GM10266 (cell line): Measurements from ENCODE around the gene PER2.

Experiments used
- DNase-seq: peaks from one replicate; pipeline ENCODE4 v3.0.0; 2012; ENCODE audit errors: extremely low spot score
- TF ChIP-seq, protein P1 (sequence below): IDR thresholded peaks from 2 replicates; pipeline ENCODE4 v1.5.1; 2012; ENCODE audit warnings: mild to moderate bottlenecking, low read depth; ENCODE audit not compliant: control insufficient read depth, insufficient read depth; ENCODE audit errors: missing control alignments

Gene PER2

DNA sequence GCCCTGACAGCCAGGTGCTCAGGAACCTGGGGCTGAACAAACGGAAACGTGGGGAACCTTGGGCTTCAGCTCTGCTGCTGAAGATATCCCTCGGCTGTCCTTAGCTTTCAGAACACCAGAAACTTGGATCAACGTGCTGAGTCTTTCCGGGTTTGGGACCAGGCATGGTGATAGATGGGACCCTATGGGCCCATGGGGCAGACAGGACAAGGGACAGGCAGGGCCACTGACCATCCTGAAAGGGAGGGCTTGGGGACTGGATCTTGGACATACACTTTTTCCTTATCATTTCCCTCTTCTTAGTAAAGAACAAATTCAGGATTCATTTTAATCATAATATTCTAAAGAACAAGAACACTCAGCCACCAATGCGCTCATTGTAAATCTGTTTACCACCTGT is 32.3 kb downstream of the PER2 start:
- TF ChIP-seq, protein P1, sequence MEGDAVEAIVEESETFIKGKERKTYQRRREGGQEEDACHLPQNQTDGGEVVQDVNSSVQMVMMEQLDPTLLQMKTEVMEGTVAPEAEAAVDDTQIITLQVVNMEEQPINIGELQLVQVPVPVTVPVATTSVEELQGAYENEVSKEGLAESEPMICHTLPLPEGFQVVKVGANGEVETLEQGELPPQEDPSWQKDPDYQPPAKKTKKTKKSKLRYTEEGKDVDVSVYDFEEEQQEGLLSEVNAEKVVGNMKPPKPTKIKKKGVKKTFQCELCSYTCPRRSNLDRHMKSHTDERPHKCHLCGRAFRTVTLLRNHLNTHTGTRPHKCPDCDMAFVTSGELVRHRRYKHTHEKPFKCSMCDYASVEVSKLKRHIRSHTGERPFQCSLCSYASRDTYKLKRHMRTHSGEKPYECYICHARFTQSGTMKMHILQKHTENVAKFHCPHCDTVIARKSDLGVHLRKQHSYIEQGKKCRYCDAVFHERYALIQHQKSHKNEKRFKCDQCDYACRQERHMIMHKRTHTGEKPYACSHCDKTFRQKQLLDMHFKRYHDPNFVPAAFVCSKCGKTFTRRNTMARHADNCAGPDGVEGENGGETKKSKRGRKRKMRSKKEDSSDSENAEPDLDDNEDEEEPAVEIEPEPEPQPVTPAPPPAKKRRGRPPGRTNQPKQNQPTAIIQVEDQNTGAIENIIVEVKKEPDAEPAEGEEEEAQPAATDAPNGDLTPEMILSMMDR, result no peak
- DNase-seq, result no peak

DNA sequence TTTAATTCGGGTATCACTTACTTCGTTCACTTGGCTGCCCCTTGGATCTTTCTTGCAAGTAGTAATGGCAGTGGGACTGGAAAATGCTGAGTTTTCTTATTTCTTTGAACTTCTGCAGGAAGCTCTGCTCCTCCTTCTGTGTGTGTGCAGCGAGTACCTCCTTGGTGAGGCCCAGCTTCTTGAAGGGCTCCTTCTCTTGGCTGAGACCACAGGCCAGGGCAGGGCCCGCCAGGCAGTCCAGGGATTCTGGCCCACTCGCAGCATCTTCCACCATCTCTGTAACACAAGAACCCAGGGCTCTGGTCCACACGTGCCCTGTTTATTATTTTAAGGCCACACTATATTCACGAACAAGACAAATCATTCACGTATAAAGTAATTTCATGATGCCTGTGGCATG is 32.8 kb downstream of the PER2 start:
- TF ChIP-seq, protein P1, result no peak
- DNase-seq, result no peak

DNA sequence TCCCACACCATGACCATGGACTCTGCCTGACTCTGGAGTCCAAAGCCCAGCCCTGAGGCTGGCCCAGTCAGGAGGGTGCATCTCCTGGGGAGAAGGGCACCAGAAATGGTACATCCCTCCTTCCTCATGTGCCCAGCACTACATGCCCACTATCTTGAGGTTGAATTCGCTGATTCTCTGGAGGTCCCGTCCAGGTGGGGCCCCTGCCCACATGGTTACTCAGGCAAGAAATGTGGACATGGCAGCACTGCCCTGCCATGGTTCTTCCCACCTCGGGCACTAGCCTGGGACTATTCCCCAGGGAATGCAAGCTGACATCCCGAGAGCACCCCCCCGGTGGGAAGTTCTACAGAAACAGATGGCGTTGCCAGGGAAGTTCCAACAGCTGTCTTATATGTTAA is 33.3 kb downstream of the PER2 start:
- no peak for DNase-seq
- TF ChIP-seq, protein P1, result no peak

DNA sequence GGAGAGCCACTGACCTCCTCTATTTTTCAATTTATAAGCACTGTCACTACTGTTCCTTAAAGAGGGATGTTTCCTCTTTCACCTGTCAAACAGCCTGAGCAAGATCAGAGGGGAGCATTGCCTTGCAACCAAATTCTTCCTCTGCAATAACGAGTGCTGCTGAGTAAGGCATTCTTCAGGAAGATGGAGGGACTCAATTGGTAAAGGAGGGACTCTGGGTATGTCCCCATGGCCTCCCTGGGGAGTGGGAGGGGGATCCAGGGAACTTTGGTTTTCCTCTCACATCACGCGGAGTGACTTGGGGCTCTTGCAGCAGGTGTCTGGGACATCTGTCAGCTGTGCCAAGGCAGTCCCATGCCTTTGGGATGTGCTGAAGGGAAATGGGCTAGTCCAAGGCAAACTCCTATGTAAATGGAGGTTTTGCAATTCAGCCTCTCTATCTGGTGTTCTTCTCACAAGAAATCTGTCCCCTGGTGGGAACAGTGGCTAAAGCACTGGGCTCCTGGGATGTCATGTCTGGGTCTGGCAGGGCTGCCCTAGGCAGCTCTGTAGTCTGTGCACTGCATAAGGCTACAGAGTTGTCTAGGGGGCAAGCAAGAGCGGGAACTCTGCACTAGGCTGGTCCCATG is 34.2 kb downstream of the PER2 start:
- TF ChIP-seq, protein P1, result no peak
- DNase-seq, result no peak

DNA sequence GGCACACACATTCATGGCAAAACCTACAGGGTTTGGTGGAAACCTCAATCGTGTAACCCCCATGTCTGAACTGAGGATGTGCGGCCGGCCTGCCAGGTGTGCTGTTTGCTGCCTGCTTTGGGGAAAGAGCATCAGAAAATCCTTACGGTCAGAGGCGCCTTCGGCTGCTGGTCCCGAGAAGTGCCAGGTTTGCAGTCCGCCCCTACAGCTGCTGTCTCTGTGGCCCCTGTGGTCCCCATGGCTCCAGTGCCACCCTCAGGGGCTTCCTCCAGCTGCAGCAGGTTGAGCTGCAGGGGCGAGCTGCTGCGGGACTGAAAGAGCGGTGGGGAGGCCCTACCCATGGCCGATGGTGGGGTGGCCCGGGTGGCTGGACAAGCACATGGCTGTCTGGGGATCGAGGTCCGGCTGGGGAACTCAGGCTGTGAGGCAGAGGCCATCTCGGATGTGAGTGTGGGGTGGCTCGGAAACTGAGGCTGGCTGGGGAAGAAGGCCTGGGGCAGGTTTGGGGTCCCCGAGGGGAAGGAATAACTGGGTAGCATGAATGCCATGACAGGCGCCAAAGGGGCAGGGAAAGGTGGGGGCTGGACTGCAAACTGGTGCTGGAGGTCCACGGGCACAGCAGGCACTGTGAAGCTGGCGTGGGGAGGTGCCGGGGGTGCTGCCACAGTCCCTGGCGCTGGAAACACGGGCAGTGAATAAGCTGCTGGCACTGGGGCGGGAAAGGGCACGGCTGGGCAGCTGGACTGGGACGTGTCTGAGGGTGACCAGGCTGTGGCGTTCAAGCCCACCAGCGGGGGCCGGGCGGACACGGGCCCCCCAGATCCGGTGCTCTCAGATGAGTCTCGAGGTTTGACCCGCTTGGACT is 35.4 kb downstream of the PER2 start:
- no peak for DNase-seq
- TF ChIP-seq, protein P1, result no peak

DNA sequence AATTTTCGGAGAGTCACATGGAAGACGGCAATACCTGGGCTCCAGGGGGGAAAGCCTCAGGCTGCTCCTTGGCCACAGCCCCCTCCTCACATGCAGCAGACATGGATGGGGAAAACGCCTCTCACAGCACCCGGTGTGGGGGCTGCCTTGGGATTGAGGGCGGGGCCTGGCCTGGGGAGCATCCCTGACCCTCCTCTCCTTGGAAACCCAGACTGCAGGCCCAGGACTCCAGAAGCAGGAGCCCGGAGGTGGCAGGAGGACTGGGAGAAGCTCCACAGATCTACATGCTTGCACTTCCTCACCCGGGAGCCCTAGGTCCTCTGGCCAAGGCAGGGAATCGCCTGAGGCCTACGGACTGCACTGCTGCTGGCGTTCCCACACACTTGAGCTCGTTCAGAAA is 36.4 kb downstream of the PER2 start:
- TF ChIP-seq, protein P1, result no peak
- no peak for DNase-seq

DNA sequence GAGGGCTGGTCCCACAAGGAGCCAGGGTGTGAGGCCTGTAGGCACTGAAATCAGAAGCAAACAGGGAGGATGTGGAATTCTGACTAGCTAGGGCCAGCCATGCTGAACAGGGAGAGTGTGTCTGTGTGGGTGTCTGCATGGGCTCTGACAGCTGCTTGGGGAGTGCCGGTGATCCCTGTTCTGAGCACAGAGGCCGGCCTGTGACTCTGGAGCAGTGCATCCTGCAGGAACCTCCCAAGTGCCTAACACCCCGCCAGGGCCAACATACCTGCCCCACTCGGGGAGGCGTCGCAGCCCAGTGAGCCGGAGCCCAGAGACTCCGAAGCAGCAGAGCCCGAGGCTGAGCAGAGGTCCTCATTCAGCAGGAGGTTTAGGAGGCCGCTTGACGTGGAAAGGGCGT is 37.1 kb downstream of the PER2 start:
- TF ChIP-seq, protein P1, result no peak
- DNase-seq, result no peak
